ENCODE results near the gene NKAIN4. TPM values are rescaled to one million over a fixed set of nuclear protein-coding genes. Genes with fewer than 3 reads are reported as not detected.

The NKAIN4 gene
- total and polyA plus RNA-seq, 12 donors, result 0.04 TPM; not detected in 11

DNA sequence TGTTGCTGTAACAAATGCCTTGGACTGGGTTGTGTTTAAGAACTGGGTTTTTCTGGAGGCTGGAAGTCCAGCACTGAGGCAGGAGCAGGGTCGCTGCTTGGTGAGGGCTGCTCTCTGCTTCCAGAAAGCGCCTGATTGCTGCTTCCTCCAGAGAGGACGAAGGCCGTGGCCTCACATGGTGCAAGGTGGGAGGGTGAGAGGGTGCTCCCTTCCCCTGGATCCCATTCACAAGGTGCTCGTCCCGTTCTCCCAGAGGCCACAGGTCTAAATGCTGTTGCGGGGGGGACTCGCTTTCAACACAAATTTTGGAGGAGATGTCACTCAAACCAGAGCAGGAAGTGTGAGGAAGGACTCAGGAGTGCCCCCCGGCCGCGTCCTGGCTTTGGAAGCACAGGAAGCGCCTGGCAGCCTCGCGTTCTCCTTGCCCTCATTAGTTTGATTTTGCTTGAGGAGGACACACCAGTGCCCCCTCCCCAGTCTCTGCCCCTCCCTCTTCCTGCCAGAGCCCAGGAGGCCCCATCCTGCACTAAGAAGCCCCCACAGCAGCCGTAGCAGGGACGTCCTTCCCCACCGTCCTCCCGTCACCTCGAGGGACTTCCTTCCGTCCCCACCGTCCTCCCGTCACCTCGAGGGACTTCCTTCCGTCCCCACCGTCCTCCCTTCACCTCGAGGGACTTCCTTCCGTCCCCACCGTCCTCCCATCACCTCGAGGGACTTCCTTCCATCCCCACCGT lies 7.7 kb upstream of the NKAIN4 start:
- no peak for DNase-seq
- intact Hi-C loops (cut with DNase I), result no loop called here
- Histone ChIP-seq H3K4me3 (no peak overlapping the region), H3K36me3 (no peaks in the 10 kb centered on the region), H3K27ac (no peak overlapping the region), H3K27me3 (peaks cover 8 to 88% (median 76%) of the 10 kb centered on the region in 7 donors), H3K4me1 (no peaks in the 10 kb centered on the region), H3K9me3 (no peaks in the 10 kb centered on the region)
- TF ChIP-seq, protein P1, sequence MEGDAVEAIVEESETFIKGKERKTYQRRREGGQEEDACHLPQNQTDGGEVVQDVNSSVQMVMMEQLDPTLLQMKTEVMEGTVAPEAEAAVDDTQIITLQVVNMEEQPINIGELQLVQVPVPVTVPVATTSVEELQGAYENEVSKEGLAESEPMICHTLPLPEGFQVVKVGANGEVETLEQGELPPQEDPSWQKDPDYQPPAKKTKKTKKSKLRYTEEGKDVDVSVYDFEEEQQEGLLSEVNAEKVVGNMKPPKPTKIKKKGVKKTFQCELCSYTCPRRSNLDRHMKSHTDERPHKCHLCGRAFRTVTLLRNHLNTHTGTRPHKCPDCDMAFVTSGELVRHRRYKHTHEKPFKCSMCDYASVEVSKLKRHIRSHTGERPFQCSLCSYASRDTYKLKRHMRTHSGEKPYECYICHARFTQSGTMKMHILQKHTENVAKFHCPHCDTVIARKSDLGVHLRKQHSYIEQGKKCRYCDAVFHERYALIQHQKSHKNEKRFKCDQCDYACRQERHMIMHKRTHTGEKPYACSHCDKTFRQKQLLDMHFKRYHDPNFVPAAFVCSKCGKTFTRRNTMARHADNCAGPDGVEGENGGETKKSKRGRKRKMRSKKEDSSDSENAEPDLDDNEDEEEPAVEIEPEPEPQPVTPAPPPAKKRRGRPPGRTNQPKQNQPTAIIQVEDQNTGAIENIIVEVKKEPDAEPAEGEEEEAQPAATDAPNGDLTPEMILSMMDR (IDR thresholded peaks at IDR 0.05), result no peak
- 33 to 39% methylated on average over 28 to 30 of the region's 30 CpGs for WGBS, 2 donors
- no peak for ATAC-seq

DNA sequence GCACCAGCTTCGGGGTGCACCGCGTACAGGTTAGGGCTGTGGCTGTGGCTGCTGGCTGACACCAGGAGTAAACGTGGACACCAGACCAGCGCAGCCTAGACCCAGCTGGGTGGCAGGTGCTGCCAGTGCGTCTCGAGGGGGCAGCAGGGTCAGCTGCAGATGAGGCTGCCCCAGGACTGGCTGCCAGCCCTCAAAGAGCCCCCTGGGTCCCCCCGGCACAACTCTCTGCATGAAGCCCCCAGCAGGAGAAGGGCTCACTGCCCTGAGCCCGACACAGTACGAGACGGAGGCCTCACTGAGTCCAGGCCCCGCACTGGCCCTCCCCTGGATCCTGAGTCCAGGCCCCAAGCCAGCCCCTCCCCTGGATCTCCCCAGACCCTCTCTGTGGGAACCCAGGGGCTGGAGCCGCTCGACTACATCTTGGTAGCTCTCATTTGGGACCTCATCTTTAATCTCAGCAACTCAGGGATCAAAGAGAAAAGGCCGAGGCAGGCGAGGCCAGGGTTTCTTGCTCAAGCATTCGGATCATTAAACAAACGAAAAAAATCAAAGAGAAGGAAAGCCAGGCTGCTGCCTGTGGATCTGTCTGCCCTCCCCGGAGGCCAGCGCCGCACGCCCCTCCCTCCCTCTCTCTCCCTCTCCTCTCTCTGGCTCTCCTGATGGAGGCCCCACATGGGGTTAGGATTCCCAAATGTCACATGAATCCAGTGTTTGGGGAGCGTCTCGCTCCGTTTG lies 7.0 kb upstream of the NKAIN4 start:
- no peak overlapping the region for H3K4me3 ChIP-seq
- TF ChIP-seq, protein P1 (IDR thresholded peaks at IDR 0.05), result no peak
- intact Hi-C loops (cut with DNase I), result no loop called here

DNA sequence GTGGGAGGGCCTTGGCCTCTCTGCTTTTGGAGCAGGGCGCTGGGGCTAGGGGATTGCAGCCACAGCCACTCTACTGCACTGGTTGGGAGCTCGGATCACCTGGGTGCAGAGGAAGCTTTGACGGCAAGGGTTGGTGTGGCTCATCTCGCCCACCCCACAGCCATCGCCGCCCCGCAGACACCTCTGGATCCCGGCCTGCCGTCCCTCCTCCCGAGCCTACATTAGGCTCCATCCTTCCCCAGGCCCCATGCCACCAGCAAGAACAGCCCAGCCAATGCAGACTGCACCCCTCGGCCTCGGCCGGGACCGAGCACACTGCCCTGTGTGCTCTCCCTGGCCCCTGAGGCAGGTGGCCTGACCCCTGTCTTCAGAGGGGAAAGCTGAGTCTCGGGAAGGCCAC lies 6.3 kb upstream of the NKAIN4 start:
- peaks cover 8 to 91% (median 78%) of the 10 kb centered on the region in 7 donors for H3K27me3 ChIP-seq
- no peaks in the 10 kb centered on the region for H3K36me3 ChIP-seq
- WGBS, 2 donors, result 81 to 86% methylated on average over 15 of the region's 15 CpGs
- no peaks in the 10 kb centered on the region for H3K9me3 ChIP-seq
- TF ChIP-seq, protein P1 (IDR thresholded peaks at IDR 0.05), result no peak
- no peaks in the 10 kb centered on the region for H3K4me1 ChIP-seq
- intact Hi-C loops (cut with DNase I), result no loop called here
- no peak overlapping the region for H3K4me3 ChIP-seq
- no peak for DNase-seq
- ATAC-seq, result no peak
- no peak overlapping the region for H3K27ac ChIP-seq

More for the DNA sequence above, 7.0 kb upstream of the NKAIN4 start:
- ATAC-seq (no peak), DNase-seq (no peak)
- Histone ChIP-seq H3K4me1 (no peaks in the 10 kb centered on the region), H3K27me3 (peaks cover 8 to 91% (median 78%) of the 10 kb centered on the region in 7 donors), H3K27ac (no peak overlapping the region), H3K9me3 (no peaks in the 10 kb centered on the region), H3K36me3 (no peaks in the 10 kb centered on the region)
- WGBS, 2 donors, result 44 to 45% methylated on average over 25 of the region's 25 CpGs

DNA sequence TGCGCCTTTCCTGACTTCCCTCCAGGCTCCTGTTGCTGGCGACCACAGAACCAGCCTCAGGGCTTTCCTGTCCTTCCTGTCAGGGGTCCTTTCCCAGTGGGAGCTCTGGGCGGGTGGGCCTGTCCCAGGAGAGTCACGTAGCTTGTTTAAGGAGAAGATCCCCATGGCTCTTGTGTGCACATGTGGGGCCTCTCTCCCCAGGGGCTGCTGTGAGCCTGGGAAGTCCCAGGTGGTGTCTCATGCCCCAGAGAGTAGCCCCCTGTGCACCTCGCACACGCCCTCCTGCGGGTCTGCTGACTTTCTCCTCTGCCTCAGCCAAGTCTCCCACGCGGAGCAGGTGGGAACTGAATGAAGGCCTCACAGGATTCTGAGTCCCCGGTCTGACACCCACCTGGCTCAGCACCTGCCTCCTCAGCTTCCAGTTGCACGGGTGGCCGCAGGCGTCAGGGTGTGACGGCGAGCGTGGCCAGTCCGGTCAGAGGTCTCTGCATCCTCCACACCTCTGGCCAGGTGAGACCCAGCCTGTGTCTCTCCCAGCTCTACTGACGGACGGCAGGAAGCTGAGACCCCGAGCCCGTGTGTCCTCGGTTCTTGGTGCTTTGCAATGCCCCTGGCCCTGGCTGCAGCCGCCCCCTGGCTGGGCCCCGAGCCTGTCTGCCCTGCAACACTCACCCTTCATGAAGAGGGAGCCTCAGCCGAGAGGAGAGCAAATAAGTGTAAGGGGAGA lies 5.6 kb upstream of the NKAIN4 start:
- Histone ChIP-seq H3K9me3 (no peaks in the 10 kb centered on the region), H3K4me3 (no peak overlapping the region), H3K4me1 (no peaks in the 10 kb centered on the region), H3K27me3 (peaks cover 10 to 91% (median 78%) of the 10 kb centered on the region in 7 donors), H3K36me3 (no peaks in the 10 kb centered on the region), H3K27ac (no peak overlapping the region)
- DNase-seq (no peak), ATAC-seq (peak in 1 of 8 donors; percentile 18)
- 83 to 84% methylated on average over 25 of the region's 25 CpGs for WGBS, 2 donors
- intact Hi-C loops (cut with DNase I), result no loop called here
- TF ChIP-seq, protein P1 (IDR thresholded peaks at IDR 0.05), result no peak

Measured in heart right ventricle (tissue), 16 donors.